ENCODE measurements around the gene SMC1B. TPM values are rescaled to one million over a fixed set of nuclear protein-coding genes. Genes with fewer than 3 reads are reported as not detected.
"Not testable (repeated sequence)": the region's sequence is repeated elsewhere in the genome, so short reads cannot be mapped to it uniquely, and the experiment has no call there.

SMC1B gene
- total and polyA plus RNA-seq, 2 of the 8 experiments (the other 6 are each of a cell fraction or from before 2014, with no cell fraction given) = 0.02 TPM; not detected in 1

GRCh38 chr22:45295492-45295891, 117.9 kb downstream of the SMC1B start (continued):
- TF ChIP-seq USF2 (IDR thresholded peaks at IDR 0.05; ENCODE audit: low read length) = no peak
- no peak for TF ChIP-seq SIRT6 (IDR thresholded peaks at IDR 0.05; ENCODE audit: low read length)
- no peak for TF ChIP-seq CREB1 (IDR thresholded peaks at IDR 0.05)
- no peak for TF ChIP-seq PHF8 (conservative IDR thresholded peaks at IDR 0.05; ENCODE audit: low read depth, low read length)
- no peak for TF ChIP-seq CEBPB (IDR thresholded peaks at IDR 0.05; ENCODE audit: low read depth, low read length)
- TF ChIP-seq SIN3A (conservative IDR thresholded peaks at IDR 0.05 in 1 of 2, IDR thresholded peaks at IDR 0.05 in 1 of 2; ENCODE audit: low read depth in 1 of 2, low read length in 2 of 2) = no peak
- no peak for TF ChIP-seq TBP (IDR thresholded peaks at IDR 0.05; ENCODE audit: low read depth, low read length)
- TF ChIP-seq ASH2L (IDR thresholded peaks at IDR 0.05; ENCODE audit: low read length) = no peak

- 87% methylated on average over 6 of the region's 6 CpGs; no CpG with 5 or more reads in 1 of the 2 experiments for WGBS, 2 experiments (ENCODE audit: extremely low coverage in 1 of 2, insufficient coverage in 1 of 2, insufficient read length in 1 of 2, insufficient replicate concordance in 2 of 2, low coverage in 1 of 2, low lambda C conversion rate in 2 of 2, missing lambda C conversion rate in 1 of 2)
- not testable (repeated sequence) for H3K9ac ChIP-seq (replicated peaks in 1 of 4; ENCODE audit: extremely low read depth in 1 of 4, low read depth in 3 of 4, low read length in 3 of 4); H4K8ac ChIP-seq (ENCODE audit: extremely low read depth, insufficient read depth, low read length); FAIRE-seq; H3K23ac ChIP-seq (ENCODE audit: insufficient read length); H3K4me2 ChIP-seq (ENCODE audit: insufficient read depth in 1 of 2, low read depth in 2 of 2, low read length in 2 of 2); H3K36me3 ChIP-seq (ENCODE audit: control insufficient read depth in 2 of 4, insufficient read depth in 4 of 4, low read length in 3 of 4); H3K4me3 ChIP-seq (ENCODE audit: extremely low read depth in 1 of 4, insufficient read depth in 2 of 4, low read depth in 3 of 4, low read length in 4 of 4); H4K91ac ChIP-seq (replicated peaks; ENCODE audit: insufficient read length, low read length); H3K56ac ChIP-seq (replicated peaks; ENCODE audit: insufficient read length, low read depth, low read length); H3K79me1 ChIP-seq (ENCODE audit: low read depth, low read length); H4K5ac ChIP-seq (ENCODE audit: insufficient read length, low read depth, low read length); H2BK20ac ChIP-seq (ENCODE audit: low read length); H3K18ac ChIP-seq (ENCODE audit: extremely low read depth, low read length); H3K4ac ChIP-seq (replicated peaks; ENCODE audit: insufficient read length, low read depth, low read length); H2BK12ac ChIP-seq (ENCODE audit: low read depth, low read length); H3K79me2 ChIP-seq (ENCODE audit: control insufficient read depth in 1 of 2, insufficient read depth in 2 of 2, low read length in 2 of 2); H3K14ac ChIP-seq (ENCODE audit: insufficient read length); DNase-seq (ENCODE audit: low read depth in 1 of 2, low spot score in 2 of 2); H3K27ac ChIP-seq (ENCODE audit: low read depth, low read length); H3K9me3 ChIP-seq (ENCODE audit: insufficient read depth in 2 of 2, low read depth in 1 of 2, low read length in 1 of 2); H2BK5ac ChIP-seq (ENCODE audit: low read depth, low read length); H2AFZ ChIP-seq (ENCODE audit: low read length); H3K27me3 ChIP-seq (replicated peaks in 1 of 4; ENCODE audit: control insufficient read depth in 3 of 4, extremely low read depth in 1 of 4, insufficient read depth in 3 of 4, low read length in 3 of 4); H2BK15ac ChIP-seq (ENCODE audit: low read length); H2BK120ac ChIP-seq (replicated peaks; ENCODE audit: low read depth, low read length); H2AK5ac ChIP-seq (ENCODE audit: low read depth, low read length)
- H4K20me1 ChIP-seq (replicated peaks in 1 of 2; ENCODE audit: control insufficient read depth in 1 of 2, insufficient read depth in 2 of 2, low read length in 2 of 2) = peaks cover 0 to 11% of the 10 kb centered on the region in 2 experiments
- H3K23me2 ChIP-seq (ENCODE audit: low read depth, low read length) = peaks cover 12% of the 10 kb centered on the region; the same call in 1 of the 2 replicates
- ChIA-PET CTCF (ENCODE audit: partially characterized antibody) (interaction anchor here (0.8 to 2.0 kb wide), 7 partner anchors 10 to 167 kb away, joined by 3 to 5 read pairs (median 4); partner anchors contain the start of gene UPK3A), POLR2A (ENCODE audit: partially characterized antibody) (interaction anchor here (0.8 to 2.5 kb wide), 2 partner anchors 13 to 22 kb away, joined by 3 to 5 read pairs; no protein-coding TSS in a partner anchor)
- peaks cover 0 to 20% (median 5%) of the 10 kb centered on the region in 4 experiments; a peak in 4 of 7 replicates for H3K4me1 ChIP-seq (replicated peaks in 1 of 4; ENCODE audit: control insufficient read depth in 3 of 4, insufficient read depth in 4 of 4, low read length in 3 of 4)
These were observed 118.4 kb downstream of the SMC1B start for GRCh38 chr22:45295004-45295403.
